Measurements from ENCODE around the gene METTL24.
"Not testable (repeated sequence)": the region's sequence is repeated elsewhere in the genome, so short reads cannot be mapped to it uniquely, and the experiment has no call there.

METTL24 gene

DNA sequence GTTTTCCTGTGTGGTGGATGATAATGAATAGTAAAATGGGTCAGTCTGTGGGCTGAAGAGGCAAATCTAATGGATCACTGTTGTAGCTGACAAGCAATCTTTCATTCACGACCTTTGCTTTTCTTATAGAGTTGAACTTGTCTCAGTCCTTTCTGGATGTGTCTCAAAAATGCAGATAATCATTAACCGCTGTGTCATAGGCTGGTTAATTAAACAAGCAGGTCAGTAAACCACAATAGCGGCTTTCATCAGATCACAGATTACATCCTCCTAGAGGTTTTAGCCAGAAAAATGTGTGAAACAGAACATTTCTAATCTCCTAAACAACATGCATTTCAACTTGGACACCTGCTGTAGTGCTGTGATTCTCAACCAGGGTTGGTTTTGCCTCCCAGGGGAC, 2.5 kb upstream of the METTL24 start:
- DNase-seq (ENCODE audit: low spot score) = no peak

- no peak for DNase-seq (ENCODE audit: low spot score)
These were observed 1.4 kb upstream of the METTL24 start for GRCh38 chr6:110359556-110359955.

- no peak for DNase-seq (ENCODE audit: low spot score)
These were observed 508 bp upstream of the METTL24 start for GRCh38 chr6:110358553-110359160.

DNA sequence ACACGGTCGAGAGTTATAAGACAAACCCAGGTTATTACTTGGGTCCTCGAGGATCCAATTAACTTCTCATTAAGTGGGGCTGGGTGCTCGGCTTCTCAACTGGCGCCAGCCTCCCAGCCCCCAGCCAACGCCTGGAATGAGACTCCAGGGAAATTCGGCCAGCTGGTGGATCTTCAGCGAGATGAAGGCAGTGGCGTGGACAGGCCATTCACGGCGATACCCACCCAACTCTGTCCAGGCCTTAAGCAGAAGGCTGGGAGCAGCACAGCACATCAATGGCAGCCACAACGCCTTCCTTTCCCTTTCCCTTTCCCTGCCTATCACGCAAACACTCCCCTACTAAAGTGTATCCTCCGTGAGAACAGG, 868 bp downstream of the METTL24 start:
- peak; percentile 33 for DNase-seq (ENCODE audit: low spot score)

DNA sequence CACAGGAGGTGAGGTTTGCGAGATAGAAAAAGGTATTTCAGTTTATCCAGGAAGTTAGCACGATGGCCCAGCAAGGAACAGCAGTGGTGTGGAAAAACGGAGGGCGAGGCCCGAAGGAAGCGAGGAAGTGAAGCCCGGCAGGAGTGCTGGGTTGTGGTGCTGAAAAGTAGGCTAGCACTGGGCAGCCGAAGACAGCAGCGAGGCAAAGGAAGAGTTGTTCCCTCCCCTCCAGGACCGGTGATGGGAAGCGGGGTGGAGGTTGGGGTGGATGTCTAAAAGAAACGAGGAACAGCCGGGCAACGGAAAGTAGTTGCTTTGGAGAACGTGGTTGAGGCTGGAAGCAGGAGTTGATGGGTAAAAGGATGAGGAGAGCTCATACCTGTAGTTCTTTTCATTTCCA, 1.4 kb downstream of the METTL24 start:
- DNase-seq (ENCODE audit: low spot score) = no peak

GRCh38 chr6:110355727-110356126, 2.4 kb downstream of the METTL24 start:
- DNase-seq (ENCODE audit: low spot score) = no peak

- DNase-seq (ENCODE audit: low spot score) = no peak
These were observed 3.1 kb downstream of the METTL24 start for GRCh38 chr6:110355022-110355421.

- no peak for DNase-seq (ENCODE audit: low spot score)
These were observed 4.0 kb downstream of the METTL24 start for GRCh38 chr6:110354153-110354552.

- DNase-seq (ENCODE audit: low spot score) = no peak
These were observed 4.6 kb downstream of the METTL24 start for GRCh38 chr6:110353457-110354001.

DNA sequence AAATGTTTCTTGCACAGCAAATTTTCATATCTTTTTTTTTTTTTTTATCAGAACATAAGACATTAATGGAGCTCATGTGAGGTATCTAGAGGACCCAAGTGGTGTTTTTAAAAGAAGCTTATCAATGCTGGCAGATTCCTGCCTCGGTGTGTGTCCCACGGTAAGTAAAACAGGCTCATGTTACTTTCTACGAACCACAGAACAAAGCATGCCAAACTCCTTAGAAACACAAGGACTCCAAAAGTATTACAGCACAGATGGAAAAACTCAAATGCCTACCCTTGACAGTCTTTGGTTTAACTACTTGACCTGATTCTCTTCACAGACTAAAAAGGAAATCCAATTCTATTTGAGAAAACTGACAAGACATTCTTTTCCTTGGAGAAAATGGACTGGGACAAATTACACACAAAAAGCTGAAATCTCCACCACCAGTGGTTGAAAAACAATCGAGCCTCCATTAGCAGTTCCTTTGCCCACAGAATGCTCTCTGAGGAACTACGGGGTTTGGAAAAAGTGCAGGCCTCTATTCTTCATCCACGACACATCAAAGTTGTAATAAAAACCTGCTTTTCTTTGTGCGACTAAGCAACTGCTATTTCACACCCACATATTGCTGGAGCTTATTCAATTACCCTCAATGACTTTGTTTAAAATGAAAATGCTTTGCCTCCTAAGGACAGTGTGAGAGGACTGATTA, 5.4 kb downstream of the METTL24 start:
- DNase-seq (ENCODE audit: low spot score) = no peak

DNA sequence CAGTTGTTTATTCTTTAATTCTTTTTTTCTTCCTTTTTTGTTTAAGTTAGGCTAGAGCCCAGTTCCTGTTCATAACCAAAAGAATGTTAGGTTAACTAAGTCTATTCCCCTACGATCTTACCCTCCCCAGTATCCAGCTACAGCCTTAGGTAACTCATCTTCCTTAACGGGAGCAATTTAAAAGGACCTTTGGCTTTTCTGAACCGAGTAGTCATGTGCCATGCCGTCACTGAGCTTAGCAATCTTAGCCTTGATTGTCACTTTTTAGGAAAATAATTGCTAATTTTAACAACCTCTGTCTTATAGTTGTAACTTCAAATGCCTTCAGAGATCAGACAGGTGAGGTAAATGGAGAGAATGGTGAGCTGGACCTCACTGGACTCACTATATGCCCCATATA, 6.2 kb downstream of the METTL24 start:
- no peak for DNase-seq (ENCODE audit: low spot score)

- DNase-seq (ENCODE audit: low spot score) = no peak
These were observed 6.6 kb downstream of the METTL24 start for GRCh38 chr6:110351546-110351945.

GRCh38 chr6:110350593-110350992, 7.6 kb downstream of the METTL24 start:
- DNase-seq (ENCODE audit: low spot score) = not testable (repeated sequence)

- no peak for DNase-seq (ENCODE audit: low spot score)
These were observed 9.0 kb downstream of the METTL24 start for GRCh38 chr6:110348961-110349690.

- DNase-seq (ENCODE audit: low spot score) = no peak
These were observed 13.1 kb downstream of the METTL24 start for GRCh38 chr6:110345025-110345424.

GRCh38 chr6:110342759-110343158, 15.4 kb downstream of the METTL24 start:
- no peak for DNase-seq (ENCODE audit: low spot score)

DNA sequence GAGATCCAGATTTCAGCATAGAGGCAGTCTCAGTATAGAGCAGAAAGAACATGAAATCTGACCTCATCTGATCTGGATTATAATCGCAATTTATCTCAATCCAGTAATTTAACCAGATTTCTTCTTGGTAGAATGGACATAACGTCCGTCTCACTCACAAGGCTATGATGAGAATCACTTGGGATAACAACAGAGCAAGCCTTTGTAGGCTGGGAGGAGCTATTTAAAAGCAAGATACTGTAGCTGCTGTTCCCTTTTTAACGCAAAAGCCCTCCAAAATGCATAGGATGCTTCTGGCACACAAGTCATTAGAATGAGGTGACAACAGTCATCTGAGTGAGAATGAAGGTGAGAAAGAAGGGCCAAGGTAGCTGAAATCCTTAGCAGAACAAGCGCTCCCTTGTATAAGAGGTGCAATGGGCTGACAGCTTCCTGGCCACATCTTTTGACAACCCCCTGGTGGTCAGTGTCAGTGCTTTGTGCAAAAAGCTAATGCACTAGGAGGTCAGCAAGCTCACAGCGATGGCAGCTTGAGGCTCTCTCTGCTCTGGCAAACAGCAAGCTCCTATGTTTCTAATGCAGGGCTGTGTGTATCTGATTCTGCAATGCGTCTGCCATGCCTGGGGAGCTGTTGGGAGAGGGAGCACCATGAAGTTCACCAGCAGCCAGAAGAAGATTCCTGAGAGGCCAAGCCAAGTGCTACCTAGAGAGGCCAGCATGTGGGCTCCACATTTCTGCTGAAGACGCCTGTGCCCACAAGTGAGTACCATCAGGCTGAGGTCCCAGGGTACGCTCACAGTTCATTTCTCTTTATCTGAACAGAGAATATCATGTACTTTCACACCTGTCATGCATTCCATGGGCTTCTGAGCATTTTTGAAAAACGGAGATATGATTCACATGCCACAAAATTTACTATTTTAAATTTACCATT, 16.2 kb downstream of the METTL24 start:
- no peak for DNase-seq (ENCODE audit: low spot score)

GRCh38 chr6:110341067-110341466, 17.1 kb downstream of the METTL24 start:
- no peak for DNase-seq (ENCODE audit: low spot score)

- no peak for DNase-seq (ENCODE audit: low spot score)
These were observed 17.7 kb downstream of the METTL24 start for GRCh38 chr6:110340392-110340965.

DNA sequence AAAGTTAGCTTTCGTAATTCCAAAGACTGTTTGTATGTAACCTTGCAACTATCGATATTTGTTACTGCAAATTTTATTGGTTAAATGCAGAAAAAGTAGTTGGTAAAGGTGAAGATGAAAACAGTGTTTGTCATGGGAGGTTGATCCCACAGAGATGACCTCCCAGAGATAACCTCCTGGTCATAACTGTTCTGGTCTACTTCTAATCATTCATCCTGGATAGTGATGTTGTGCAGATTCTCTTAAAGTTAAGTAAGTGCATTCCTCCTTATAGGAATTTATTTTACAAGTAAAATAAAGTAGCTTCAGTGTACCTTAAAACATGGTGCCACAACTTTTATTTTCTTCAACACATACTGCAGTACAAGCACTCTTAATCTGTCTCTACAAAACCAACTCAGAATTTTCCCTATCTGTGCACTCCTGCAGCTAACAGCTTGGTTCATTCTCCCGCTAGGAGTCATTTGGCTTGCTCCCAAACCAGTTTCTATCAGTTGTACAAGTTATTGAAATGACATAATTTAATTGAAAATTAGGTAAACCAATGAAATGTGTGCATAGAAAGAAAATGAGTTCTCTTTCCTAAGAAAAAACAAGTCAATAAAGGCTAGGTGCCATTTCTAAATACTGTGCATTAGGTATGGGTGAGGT, 19.2 kb downstream of the METTL24 start:
- DNase-seq (ENCODE audit: low spot score) = no peak

DNA sequence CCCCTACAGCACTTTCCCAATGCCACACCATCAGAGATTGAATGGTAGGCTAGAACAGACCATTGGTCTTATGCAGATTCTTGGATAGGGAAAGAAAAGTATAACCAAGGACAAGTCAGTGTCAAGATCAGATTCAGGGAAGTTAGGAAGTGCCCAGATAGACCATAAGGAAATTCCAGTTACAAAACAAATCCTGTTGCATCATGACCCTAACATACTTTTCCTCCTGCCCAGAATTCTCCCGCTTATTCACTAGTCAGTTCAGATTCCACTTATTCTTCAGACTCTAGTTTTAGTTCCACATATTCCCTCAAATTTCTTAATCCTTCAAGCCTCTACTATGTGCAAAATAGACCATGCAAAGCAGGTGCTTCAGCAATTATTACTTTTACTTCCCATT, 20.7 kb downstream of the METTL24 start:
- DNase-seq (ENCODE audit: low spot score) = peak; percentile 55

All from AG20443 (cell line).